OCI-LY1 (cell line): ENCODE results near the gene SYNE2.

ENCODE experiments used
- EZH2 ChIP-seq: fragments of 200-600 bp; sonication (generic), shearing (Covaris generic); IDR thresholded peaks from 2 replicates; pipeline ENCODE4 v1.8.0; 2017; ENCODE audit warnings: borderline replicate concordance, mixed run types, mild to moderate bottlenecking, antibody characterized with exemption, low read length, moderate library complexity, mixed read lengths
- TF ChIP-seq, protein P1 (sequence below): fragments of 200-600 bp; sonication (generic), shearing (Covaris generic); IDR thresholded peaks from 2 replicates; pipeline ENCODE4 v1.5.1; 2017; ENCODE audit warnings: mild to moderate bottlenecking, antibody characterized with exemption, low read length, moderate library complexity, mixed read lengths

DNA sequence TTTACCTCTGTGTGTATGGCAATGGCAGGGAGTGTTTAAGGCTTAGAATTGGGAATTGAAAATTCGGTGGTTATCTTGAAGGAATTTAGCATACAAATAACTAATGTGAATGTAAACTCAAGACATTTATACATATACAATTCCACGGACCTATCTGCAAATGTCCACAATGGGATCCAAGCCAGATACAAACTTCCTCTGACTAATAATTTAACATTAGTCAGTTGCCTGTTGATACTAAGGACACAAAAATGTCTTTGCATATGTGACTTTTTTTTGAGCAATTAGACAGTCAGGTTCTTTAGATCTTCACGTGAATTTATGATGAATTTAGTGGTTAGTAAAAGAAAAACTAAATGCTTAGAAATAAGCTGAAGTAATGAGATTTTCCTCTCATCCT lies 400.9 kb downstream of the SYNE2 start:
- TF ChIP-seq, protein P1, sequence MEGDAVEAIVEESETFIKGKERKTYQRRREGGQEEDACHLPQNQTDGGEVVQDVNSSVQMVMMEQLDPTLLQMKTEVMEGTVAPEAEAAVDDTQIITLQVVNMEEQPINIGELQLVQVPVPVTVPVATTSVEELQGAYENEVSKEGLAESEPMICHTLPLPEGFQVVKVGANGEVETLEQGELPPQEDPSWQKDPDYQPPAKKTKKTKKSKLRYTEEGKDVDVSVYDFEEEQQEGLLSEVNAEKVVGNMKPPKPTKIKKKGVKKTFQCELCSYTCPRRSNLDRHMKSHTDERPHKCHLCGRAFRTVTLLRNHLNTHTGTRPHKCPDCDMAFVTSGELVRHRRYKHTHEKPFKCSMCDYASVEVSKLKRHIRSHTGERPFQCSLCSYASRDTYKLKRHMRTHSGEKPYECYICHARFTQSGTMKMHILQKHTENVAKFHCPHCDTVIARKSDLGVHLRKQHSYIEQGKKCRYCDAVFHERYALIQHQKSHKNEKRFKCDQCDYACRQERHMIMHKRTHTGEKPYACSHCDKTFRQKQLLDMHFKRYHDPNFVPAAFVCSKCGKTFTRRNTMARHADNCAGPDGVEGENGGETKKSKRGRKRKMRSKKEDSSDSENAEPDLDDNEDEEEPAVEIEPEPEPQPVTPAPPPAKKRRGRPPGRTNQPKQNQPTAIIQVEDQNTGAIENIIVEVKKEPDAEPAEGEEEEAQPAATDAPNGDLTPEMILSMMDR, result no peak
- no peak for TF ChIP-seq EZH2
